DMS153 treated with DMSO at 0.1 percent for 48 hours (cell line): ENCODE data around the gene C5orf15.
"Not testable (repeated sequence)": the region's sequence is repeated elsewhere in the genome, so short reads cannot be mapped to it uniquely, and the experiment has no call there.

Experiments
- DNase-seq: peaks from one replicate; lab custom pipeline; 2025; ENCODE audit not compliant: unreplicated experiment; lab: John Stamatoyannopoulos, UW

Gene C5orf15

DNA sequence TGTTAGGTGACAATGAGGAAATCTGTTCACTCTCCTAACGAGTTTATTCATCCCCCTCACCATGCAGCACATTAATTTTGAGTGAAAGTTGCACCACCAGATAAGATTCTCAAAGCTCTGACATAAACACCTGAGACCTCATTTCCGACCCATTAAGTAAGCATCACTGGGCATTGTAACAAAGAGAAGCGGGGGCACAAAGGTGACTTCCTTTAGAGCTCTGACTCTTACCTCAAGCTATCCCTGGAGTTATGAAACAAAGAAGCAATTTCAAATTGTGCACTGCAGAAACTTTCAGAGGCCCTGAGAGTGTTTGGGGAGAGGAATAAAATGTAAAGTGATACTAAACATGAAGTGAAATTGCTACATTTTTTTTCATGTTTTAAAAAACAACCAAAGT is 29.5 kb downstream of the C5orf15 start:
- DNase-seq = no peak

DNA sequence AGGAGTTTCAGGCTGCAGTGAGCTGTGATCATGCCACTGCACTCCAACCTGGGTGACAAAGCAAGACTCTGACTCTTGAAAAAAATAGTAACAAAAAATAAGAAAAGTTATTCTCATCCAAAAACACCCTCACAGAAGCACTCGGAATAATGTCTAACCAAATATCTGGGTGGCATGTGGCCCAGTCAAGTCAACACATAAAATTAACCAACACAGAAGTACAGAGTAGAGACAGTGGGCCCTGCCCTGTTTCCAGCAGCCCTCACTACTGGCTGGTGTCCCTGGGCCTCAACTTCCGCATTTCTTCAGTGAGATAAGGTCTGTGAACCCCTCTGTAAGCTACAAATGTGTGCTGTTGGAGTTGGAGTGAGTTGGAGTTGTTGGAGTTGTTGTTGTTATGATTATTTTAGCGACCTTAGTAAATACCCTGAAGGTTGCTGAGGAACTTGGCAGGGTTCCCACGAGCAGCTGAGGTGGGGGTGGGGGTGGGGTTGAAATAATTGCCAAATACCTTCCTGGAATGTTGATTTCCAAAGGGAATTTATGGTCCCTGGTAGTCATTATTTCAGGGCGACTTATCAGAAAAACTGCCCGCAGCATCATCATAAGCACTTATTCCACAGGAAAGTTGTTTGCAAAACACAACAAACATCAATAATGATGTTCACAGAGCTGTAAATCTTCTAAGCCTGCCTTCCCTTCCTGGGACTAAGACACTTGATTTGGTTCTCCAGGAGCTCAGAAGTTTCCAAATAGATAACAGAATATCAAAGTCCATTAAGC is 30.2 kb downstream of the C5orf15 start:
- no peak for DNase-seq

DNA sequence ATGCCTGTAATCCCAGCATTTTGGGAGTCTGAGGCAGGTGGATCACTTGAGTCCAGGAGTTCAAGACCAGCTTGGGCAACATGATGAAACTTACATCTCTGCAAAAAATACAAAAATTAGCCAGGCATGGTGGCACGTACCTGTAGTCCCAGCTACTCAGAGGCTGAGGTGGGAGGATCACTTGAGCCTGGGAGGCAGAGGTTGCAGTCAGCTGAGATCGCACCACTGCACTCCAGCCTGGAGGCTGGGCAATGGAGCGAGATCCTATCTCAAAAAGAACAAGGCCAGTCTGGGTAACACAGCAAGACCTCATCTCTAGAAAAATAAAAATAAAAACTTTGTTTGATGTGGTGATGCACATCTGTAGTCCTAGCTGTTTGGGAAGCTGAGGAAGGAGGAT is 30.8 kb downstream of the C5orf15 start:
- DNase-seq = not testable (repeated sequence)

DNA sequence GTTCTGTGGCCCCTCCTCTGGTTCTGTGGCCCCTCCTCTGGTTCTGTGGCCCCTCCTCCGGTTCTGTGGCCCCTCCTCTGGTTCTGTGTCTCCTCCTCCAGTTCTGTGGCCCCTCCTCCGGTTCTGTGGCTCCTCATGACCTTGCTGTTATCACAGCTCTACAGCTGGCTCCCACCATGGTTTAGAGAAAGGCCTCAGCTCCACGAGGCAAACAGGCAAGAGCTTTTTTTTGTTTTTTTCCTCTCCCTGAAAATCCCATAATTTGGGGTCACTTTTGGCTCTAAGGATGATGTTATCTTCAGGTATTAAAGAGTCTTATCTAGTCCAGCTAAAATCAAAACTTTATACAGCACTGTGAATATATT is 31.8 kb downstream of the C5orf15 start:
- DNase-seq = no peak

DNA sequence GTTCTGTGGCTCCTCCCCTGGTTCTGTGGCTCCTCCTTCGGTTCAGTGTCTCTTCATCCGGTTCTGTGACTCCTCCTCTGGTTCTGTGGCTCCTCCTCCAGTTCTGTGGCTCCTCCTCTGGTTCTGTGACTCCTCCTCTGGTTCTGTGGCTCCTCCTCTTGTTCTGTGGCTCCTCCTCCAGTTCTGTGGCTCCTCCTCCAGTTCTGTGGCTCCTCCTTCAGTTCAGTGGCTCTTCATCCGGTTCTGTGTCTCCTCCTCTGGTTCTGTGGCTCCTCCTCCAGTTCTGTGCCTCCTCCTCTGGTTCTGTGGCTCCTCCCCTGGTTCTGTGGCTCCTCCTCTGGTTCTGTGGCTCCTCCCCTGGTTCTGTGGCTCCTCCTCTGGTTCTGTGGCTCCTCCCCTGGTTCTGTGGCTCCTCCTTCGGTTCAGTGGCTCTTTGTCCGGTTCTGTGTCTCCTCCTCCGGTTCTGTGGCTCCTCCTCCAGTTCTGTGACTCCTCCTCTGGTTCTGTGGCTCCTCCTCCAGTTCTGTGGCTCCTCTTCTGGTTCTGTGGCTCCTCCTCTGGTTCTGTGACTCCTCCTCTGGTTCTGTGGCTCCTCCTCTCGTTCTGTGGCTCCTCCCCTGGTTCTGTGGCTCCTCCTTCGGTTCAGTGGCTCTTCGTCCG is 32.3 kb downstream of the C5orf15 start:
- not testable (repeated sequence) for DNase-seq

DNA sequence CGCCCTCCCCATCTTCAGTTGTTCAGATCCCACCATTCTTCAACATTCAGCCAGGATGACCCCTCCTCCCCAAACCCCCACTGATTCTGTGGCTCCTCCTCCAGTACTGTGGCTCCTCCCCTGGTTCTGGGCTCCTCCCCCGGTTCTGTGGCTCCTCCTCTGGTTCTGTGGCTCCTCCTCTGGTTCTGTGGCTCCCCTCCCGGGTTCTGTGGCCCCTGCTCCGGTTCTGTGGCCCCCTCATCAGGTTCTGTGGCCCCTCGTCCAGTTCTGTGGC is 32.8 kb downstream of the C5orf15 start:
- DNase-seq = no peak

DNA sequence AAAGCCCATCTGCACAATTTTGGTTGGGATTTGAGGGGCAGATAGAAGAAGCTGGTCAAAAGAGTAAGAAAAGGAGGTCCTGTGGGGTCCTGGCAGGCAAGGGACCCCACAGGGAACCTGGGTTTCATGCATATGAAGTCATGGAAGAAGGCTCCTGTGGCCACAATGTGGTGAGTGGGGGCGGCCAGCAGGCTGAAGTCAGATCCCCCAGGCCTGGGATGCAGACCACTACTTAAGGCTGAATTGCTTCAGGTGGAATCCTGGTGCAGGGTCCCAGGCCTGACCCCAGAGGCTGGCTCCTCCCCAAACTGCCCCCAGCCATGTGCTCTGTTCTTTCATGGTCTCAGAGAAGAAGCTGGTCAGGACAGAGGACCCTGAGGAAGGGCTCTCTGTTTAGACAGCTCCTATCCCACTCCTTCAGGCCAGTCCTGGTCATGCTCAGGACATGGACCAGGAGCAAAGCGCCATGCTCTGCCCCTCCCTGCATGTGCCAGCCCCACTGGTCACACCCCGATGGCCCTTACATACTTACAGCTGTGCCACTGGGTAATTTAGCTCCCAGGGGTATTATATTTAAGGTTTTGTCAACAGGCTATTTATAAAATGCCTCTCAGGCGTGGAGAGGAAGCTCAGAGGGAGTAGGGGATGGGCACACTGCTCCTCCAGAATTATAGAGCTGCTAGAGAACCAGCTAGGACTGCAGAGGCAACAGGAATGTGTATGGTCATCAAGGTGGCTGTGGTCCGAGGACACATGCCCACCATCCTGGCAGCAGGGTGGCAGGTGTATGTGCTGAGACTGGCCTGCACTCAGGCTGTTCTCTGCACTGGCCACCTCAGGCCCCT is 33.4 kb downstream of the C5orf15 start:
- no peak for DNase-seq

DNA sequence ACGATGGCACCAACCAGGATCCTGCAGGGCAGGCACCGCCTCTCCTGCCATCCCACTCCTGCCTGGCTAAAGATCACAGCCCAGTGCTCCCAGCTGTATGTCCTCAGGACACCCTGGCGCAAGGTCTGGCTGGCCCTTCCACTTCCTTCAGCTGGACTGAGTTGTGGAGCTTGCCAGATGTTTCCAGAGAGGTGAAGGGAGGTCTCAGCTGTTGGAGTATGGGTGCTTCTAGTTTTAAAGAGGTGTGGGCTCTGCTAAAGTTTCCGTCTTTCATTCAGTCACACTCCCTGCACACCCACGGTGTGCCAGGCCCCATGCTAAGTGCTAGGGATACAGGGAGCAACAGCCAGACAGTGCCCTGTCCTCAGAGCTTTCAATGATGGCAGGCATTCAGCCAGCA is 34.1 kb downstream of the C5orf15 start:
- no peak for DNase-seq

DNA sequence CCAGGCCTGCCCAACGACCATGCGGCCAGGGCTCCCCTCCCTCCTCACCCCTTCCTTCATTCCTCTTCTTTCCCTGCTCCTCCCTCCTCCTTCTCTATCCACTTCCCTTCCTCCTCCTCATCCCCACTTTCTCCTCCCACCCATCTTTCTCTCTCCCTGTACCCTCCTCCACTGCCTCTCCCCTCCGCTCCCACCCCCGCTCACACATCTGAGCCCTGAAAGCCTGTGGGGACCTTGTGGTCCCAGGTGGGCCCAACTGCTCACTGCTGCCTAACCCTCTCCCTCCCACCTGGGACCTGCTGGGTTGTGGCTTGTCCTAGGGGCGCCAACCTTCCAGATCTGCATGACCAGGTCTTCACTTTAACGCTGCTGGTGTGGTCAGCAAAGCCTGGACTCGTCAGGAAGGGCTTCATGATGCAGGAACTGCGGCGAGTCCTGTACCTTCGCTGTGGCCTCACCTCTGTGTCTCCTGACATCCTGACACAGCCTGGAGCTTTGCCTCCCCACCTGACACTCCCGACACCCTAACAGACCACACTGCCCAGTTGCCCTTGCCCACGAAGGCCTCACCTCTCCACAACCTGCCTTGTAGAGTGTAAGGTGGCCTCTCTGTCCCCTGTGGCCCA is 34.6 kb downstream of the C5orf15 start:
- no peak for DNase-seq

DNA sequence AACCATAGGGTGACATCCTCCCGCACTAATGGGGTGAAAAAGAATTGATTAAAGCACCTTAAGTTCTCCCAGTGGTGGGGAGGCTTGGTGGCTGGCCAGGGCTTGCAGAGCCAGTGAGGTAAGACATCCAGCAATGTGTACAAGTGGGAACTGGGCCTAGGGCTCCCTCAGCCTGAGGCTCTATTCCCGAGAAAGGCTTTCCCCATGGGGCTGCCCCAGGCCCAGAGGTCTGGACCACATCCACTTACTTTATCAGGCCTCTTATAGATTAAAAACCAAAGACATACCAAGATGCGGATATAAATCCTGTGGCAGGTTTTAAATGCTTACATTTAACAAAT is 35.3 kb downstream of the C5orf15 start:
- DNase-seq = no peak

DNA sequence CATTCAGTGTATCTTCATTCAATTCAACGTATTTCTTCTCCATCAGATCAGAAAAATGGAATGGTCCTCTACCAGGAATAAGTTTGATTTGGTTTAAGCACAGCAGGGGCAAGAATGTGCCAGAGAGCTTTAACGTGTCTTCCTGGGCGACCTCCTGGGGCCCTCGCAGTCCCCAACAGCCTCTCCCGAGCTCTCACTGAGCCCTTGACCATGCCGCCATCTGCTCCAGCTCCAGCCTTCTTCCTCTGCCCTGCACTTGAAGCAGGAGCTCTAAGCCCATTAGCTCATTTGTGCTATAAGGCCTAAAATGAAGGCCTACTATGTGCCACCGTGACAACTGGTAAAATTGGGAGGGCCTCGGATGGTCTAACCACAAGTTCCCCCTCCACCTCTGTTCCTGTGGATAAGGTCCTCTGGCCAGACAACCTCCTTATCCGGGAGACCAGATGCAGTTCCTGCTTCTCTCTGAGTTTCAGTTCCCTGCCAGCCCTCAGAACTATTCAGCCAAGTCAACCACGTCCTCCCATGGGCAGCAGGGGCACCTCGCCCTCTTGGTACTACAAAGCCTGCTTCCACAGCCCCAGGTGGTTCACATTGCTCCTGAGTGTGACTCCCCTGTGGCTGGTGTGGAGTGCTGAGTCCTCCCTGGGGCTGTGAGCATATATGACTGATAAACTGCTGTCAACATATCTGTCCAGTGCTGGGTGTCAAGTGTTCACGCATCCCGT is 35.8 kb downstream of the C5orf15 start:
- DNase-seq = no peak

DNA sequence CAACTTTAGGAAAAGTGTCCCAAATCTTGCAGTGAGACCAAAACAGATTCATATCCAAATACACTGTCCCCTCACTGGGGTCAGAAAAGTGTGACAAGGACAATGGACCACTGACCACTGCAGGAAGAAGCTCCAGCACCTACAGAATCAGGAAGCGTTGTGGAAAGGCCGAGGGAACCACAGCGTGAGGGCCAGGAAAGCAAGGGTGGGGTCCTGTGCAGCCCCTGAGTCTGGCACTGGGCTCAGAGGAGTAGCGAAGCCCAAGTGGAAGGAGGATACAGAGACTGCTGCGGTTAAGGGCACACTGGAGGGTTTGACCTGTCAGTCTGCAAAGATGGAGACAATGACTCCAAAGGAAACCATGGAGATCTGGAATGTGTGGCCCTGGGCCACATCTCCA is 36.9 kb downstream of the C5orf15 start:
- DNase-seq = no peak

DNA sequence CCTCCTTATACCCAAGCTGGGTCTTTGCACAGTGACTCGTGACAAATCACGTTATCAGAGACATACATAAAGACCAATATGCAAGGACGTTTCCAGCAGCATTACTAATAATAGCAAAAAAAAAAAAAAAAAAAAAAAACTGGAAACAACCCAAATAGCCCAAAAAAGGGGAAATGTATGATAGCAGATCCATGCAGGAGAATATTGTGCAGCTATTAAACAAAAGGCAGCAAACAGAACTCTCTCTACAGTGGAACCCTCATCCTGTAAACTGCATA is 37.7 kb downstream of the C5orf15 start:
- no peak for DNase-seq

DNA sequence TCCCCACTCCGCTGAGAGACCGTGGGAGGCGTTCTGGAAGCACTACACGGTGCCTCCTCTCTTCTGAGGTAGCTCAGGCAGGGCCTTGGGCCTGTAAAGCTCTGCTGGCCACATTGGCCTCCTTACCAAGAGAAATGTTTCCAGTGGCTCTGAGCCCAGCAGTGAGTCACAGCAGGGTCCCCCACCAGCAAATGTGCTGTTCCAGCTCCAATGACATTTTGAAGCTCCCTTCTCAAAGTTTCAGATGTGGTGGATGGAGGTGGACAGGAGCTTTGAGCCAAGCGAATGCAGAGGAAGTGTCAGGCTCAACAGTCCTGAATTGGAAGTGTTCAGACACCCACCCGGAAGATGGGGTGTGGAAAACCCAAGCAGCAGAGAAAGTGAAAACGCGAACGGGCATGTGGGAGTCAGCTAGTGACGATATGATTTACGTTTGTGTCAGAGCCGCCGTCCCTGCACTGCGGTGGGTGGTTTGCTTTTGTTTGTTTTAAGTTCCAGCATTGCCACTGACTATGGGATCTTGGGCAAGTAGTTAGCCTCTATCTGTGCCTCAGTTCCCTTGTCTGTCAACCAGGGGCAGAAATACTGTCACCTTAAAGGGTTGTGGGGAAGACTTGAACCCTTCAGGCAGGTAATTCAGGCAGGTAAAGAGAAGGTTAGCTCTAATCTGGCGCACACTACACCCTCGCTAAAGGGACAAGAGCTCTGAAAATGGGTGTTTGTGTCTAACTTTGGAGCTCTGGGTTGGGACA is 38.2 kb downstream of the C5orf15 start:
- DNase-seq = no peak

DNA sequence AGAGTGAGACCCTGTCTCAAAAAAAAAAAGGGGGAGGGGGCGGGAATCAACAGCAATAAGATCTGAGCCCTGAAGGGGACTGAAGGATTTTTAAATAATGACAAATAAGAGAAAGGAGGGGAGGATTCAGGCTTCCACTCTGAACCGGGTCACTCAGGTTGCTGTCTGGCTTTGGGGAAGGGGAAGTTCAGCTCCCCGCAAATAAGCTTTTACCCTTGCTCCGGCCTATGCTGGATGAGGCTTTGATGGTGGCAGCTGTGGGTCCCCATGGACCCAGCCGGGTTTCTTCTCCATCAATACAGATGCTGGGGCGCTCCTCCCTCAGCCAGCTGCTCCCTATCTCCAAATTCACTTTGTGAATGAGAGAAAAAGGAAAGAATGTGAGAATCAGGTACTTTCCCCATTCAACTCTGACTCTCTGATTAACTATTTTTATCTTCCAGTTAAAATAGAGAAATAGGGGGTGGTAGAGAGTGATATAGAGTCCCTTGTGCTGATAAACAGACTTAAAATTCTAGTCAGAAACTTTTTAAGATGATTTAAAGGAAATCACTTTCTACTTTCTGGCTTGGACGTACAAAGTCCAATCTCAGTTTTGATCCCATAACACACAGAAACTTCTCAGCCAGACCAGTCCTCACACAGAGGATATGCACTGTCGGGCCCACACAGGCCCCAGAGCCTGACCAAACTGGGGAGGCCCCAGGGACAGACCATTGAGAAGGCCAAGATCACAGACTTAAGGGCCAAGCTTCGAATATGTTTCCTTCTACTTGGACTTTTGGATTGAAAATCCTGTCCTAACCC is 39.6 kb downstream of the C5orf15 start:
- no peak for DNase-seq

DNA sequence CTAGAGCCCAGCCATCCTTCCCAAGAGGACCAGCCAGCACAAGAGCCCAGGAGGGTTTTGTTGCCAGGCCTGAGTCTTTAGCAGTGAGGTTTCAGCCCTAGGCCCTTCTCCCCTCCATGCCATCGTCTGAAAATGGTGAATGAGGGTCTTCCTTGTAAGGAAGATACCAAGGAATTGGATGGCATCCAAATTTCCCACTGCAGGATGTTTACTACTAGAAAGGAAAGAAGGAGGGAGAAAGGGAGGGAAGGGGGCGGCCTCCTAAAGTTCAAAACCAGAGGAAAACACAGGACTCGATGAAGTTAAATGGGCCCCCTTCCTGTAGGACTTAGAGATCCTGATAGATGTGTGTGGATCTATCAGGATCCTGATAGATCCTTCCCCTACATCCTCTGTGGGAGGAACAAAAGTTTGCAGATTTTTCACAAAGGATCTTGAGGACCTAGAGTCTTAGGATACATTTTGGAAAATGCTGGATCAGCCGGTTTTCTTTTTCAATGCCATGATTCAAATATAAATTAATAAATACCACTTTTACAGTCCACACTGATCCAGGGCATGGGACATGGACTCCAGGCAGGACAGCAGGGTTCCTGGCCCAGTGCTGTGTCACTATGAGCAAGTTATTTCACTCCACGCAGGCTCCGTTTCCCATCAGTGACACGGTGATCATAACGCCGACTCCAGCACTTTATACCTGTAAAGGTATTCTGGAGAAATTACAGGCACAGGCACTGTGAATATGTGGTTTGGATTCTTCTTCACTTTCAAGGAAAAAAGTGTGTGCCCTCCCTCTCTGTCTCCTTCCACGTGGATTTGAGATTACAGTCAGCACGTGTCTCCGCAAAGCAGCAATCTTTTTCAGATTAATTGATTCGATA is 40.9 kb downstream of the C5orf15 start:
- DNase-seq = no peak

DNA sequence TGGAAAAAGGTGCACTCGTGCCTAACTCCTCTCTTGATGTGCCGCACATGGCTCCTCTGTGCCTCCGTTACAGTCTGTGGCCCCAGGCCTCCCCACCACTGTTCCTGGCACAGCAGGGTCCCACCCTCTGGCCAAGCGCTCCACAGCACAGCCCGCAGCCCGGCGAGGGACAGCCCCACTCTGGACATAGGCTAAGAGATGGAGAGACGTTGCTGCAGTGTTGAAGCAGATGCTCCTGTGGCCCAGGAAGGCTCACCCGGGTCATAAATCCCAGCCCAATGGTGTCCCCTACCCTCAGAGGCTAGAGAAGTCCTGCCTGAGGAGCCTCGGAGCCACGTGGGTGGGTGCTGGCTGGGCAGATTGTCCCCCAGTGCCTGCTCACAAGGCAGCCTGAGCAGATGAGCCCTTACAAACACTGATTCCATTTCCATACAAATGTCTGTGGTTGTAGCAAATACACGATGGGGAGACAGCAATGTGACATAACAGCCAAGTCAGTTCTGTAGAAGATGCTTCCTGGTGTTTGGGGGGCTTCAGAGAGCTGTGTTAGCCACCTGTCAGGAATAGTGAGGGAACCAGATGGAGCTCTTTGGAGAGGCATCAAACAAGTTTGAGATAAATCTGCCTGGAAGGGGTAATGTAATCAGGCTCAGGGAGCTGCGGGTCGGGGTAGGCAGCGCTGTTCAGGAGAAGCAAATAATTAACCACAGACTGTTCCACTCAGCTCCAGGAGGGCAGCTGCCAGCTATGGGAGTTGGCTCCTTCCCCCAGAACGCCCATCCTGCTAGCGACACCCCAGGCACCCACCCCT is 41.7 kb downstream of the C5orf15 start:
- DNase-seq = no peak

DNA sequence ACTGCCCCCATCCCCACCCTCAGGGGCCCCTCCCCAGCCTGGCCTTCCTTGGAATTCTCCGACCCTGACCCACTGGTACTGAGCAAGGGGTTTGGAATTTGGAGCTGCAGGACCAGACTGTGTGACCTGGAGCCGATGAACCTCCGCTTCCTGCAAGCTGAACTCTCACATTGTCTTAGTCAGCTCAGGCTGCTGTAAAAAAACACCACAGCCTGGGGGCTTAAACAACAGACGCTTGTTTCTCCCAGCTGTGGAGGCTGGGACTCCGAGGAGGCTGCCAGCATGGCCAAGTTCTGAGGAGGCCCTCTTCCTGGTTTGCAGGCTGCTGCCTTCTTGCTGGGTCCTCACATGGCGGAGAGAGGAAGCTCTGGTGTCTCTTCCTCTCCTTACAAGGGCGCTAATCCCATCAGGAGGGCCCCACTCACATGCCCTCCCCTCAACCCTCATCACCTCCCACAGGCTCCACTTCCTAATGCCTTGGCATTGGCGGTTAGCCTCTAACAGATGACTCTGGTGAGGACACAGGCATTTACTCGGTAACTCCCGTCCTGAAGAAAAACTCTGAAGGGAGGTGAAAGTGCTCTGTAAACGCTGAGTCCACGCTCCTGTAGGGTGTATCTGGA is 42.4 kb downstream of the C5orf15 start:
- DNase-seq = no peak
